SU-DHL-6 (cell line): ENCODE measurements around the gene TBC1D5.

Source experiments
- EZH2phosphoT487 ChIP-seq: fragments of 200-600 bp; sonication (generic), shearing (Covaris generic); conservative IDR thresholded peaks from 2 replicates; pipeline ENCODE4 v1.6.1; 2018; ENCODE audit warnings: mild to moderate bottlenecking, antibody characterized with exemption, low read length, moderate library complexity, mixed read lengths
- TF ChIP-seq, protein P1 (sequence below): fragments of 200-600 bp; sonication (generic); IDR thresholded peaks from one replicate; pipeline ENCODE4 v1.5.1; 2017; ENCODE audit warnings: antibody characterized with exemption, mild to moderate bottlenecking, low read length, moderate library complexity; ENCODE audit not compliant: insufficient read depth, poor library complexity, severe bottlenecking

- TF ChIP-seq, protein P1, sequence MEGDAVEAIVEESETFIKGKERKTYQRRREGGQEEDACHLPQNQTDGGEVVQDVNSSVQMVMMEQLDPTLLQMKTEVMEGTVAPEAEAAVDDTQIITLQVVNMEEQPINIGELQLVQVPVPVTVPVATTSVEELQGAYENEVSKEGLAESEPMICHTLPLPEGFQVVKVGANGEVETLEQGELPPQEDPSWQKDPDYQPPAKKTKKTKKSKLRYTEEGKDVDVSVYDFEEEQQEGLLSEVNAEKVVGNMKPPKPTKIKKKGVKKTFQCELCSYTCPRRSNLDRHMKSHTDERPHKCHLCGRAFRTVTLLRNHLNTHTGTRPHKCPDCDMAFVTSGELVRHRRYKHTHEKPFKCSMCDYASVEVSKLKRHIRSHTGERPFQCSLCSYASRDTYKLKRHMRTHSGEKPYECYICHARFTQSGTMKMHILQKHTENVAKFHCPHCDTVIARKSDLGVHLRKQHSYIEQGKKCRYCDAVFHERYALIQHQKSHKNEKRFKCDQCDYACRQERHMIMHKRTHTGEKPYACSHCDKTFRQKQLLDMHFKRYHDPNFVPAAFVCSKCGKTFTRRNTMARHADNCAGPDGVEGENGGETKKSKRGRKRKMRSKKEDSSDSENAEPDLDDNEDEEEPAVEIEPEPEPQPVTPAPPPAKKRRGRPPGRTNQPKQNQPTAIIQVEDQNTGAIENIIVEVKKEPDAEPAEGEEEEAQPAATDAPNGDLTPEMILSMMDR, result no peak
- TF ChIP-seq EZH2phosphoT487, result no peak
Measured at GRCh38 chr3:17670749-17671148, 71.7 kb downstream of the TBC1D5 start.
